ENCODE results near the gene HAUS2.
"Not testable (repeated sequence)": the region's sequence is repeated elsewhere in the genome, so short reads cannot be mapped to it uniquely, and the experiment has no call there.

The HAUS2 gene

DNA sequence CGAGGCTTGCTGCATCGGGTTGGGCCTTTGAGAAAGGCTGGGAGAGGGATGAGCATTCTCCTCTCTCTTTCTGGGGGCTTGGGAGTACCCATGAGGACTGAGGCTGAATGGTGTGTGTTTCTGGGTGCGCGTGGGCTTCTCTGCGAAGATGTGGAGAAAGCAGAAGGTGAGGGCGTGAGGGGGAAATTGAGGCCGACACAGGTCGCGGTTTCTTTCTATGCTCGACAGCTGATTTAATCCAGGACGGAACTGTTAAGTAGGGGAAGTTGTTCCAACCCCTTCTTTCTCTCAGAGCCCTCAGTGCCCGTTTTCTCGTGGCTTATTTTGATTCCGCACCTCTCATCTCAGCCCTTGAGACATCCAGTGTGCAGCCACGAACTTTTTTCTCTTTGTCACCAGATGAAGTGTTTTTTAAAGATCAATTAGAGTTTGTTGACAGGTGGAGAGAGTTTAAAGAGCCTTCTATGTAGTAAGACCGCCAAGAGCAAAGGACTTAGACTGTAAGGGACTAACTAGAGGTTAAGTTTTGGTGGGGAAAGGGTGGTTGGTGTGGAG is 27.5 kb downstream of the HAUS2 start:
- no peak for DNase-seq (ENCODE audit: low read depth in 3 of 3)

DNA sequence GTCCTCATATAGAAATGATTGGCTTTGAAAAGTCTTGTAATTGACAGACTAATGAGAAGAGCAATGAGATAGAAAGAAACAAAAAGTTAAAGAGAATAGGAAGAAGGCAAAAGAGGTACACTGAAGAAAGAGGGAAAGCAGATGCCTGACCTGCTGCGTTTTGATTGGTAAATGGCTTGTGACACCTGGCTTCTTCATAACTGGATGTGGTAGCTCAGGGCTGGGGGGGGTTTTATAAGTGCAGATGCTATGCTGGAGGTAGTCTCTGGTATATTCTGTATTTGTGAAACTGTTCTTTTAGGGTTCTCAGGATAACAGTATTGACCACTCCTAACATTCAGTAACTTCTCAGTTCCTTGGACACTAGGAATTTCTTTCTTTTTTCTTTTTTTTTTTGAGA is 28.1 kb downstream of the HAUS2 start:
- no peak for DNase-seq (ENCODE audit: low read depth in 3 of 3)

DNA sequence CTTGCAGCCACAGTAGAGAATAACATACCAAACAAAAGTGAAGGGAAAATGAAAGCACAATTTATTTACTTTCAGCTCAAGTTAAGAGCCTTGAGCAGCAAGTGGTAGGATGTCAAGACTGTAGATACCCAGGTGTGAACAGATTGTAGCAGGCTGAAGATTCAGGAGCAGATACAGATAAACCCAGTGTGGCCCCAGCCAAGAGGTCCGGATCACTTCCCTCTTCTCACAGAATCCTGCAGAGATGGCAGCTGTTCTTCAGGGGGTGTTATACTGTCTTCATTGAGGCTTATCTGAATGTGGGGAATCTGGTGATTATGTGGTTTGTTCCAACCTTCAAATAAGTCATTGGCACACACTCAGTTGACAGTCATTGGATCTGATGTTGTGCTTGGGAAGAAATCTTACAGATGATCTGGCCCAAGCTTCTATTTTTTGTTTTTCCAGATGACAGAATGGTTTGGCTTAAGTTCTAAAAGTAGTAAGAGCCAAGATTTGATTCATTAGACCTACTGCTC is 28.9 kb downstream of the HAUS2 start:
- no peak for DNase-seq (ENCODE audit: low read depth in 3 of 3)

DNA sequence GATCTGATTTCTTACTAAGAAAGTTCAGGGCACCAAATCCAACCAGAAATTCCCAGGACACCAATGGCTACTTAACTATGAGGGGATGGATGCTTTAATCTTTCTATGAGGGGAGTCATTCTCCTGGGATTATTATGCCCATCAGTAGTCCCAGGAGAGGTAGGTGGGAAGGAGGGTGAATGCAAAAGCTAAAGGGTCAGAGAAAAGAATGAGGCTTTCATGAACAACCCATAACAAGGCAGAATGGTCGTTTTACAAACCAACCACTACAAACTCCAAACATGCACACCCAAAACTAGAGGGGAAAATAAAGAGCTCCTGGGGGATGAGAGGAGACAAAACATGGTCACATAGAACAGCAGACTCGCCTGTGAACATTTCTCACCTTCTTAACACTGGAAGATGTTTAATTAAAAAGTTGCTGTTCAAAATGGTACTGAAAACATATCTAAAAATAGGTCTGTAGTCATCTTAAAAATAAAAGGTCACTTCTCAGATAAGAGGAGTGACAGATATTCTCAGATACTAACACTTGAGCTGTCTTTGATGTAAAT is 30.4 kb downstream of the HAUS2 start:
- DNase-seq (ENCODE audit: low read depth in 3 of 3) = no peak

DNA sequence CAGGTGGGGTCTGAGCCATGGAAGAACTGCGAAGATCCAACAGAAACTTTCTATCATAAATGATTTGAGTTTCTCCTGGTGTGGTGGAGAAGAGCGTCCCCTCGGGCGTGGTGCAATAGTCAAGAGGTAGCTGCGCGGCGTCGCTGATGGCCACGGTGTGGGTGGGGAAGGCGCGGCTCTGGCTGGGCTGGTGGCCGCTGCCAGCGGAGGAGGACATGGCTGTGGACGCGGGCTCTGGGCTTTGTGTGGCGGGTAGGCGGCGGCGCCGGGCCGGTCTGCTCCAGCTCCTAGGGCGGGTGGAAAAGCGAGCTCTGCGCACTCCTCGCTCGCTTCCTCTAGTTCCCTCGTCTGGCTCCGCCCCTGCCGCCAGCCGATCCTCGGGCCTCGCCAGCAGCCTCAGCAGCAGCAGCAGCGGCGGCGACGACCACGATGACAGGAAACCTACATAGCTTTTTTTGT is 32.7 kb downstream of the HAUS2 start:
- peak; percentile 56 to 80 (median 62) for DNase-seq (ENCODE audit: low read depth in 3 of 3)

DNA sequence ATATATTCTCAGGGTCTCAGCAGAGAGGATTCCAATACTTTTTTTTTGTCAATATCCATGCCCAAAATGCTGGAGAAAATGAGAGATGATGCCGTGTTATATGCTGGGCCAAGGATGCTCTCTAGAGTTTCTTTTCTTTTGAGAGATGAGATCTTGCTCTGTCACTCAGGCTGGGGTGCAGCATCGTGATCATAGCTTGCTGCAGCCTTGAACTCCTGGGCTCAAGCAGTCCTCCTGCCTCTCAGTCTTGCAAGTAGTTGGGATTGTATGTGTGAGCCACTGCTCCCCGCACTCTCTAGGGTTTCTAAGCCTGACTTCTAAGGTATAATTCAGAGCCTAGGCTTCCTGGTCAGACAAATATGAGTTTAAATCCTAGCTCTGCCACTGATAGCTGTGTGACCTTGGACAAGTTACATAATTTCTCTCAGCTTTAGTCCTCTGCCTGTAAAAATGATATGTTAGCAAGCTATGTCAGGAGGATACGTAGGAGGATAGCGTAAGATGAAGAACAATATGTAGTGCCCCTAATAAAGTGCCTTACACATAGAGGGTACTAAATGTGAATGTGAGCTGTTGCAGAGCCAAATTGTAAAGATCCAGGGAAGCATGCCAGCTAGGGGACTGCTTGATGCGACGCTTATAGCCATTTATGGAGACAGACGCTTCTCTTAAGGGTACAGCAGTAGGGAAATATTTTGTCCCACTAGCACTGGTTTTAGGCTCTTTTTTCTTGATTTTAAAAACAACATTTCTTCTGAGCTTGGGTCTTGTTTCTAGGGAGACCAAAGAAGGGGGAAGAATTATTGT is 34.1 kb downstream of the HAUS2 start:
- DNase-seq (ENCODE audit: low read depth in 3 of 3) = no peak

DNA sequence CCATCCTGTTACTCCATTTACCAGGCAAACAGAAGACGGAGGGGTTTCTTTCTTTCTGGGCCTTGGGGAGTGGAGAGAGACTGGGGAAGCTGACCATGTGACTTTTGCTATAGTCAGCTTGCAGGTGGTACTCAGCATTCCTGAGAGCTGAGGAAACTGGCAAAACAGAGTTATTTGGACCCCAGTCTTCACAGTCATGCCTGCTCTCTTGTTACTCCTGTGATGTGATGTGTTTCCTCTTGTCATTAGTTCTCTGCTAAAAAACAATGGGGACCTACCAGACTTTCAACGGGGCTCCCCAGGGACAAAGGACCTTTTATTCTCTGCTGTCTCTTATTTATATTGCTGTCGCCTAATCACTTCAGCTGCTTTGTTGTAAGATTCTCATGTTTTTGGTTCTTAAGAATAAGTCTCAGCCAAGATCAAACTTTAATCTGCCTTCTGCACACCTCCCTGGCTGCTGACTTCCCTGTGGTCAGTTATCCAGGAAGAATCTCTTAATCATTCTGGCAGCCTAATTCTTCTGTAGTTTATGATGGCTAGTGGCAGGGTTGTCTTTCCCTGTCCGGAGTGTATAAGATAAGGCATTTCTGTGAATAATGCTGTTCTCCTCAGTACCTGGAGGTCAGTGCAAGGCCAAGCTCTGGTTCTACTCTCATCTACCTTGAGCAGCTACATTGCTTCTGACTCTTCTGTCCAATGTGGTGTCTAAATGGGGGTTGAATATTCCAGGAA is 35.6 kb downstream of the HAUS2 start:
- DNase-seq (ENCODE audit: low read depth in 3 of 3) = no peak

DNA sequence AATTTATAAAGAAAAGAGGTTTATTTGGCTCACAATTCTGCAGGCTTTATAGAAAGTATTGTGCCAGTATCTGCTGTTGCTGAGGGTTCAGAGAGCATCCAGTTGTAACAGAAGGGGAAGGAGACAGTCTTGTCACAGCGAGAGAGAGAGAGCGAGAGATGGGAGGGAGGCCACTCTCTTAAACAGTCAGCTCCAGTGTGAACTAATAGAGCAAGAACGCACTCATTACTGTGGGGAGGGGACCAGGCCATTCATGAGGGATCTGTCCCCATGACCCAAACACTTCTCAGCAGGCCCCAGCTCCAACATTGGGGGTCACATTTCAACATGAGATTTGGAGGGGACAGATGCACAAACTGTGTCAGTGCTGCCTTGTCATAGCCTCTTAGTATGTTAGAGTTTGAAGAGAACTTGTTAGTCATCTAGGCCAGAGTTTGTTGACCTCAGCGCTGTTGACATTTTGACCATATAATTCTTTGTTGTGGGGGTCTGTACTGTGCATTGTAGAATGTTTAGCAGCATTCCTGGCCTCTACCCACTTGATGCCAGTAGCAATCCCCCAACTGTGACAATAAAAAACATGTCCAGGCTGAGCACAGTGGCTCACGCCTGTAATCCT is 42.1 kb downstream of the HAUS2 start:
- DNase-seq (ENCODE audit: low read depth in 3 of 3) = no peak

DNA sequence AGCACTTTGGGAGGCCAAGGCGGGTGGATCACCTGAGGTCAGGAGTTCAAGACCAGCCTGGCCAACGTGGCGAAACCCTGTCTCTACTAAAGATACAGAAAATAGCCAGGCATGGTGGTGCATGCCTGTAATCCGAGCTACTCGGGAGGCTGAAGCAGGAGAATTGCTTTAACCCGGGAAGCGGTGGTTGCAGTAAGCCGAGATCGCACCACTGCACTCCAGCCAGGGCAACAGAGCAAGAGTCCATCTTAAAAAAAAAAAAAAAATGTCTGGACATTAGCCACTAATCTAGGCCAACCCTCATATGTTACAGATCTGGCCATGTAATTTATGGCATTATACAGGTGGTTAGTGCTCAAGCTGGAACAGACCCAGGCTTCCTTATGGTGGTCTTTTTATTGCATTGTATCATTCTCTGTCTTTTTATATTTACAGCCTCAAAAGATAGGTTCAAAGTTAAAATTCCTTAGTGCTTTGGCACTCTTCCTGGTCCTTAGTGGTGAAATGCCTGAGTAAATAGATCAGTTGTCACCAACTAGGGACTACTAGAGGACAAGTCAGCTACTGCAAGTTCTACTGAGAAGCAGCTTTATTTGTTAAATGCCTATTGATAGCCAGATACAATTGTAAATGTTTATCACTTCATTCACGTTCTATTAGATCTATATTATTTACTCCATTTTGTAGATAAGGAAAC is 42.7 kb downstream of the HAUS2 start:
- DNase-seq (ENCODE audit: low read depth in 3 of 3) = no peak

DNA sequence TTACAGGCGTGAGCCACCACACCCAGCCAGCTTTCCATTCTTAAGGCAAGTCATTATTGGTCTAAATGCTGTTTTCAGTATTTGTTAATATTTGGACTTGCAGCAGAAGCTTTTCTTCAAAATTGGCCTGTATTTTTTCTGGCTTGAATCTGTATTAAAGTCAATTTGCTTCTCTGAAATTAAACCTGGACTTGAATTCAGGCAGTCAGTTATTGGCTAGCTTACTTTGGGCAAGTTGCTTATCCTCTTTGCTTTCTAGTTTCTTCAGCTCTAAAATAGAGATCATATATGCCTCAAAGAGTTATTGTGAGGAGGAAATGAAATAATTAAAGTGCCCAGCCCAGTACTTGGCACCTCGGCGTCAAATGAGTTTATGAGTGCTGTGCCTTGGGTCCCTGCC is 44.1 kb downstream of the HAUS2 start:
- no peak for DNase-seq (ENCODE audit: low read depth in 3 of 3)

DNA sequence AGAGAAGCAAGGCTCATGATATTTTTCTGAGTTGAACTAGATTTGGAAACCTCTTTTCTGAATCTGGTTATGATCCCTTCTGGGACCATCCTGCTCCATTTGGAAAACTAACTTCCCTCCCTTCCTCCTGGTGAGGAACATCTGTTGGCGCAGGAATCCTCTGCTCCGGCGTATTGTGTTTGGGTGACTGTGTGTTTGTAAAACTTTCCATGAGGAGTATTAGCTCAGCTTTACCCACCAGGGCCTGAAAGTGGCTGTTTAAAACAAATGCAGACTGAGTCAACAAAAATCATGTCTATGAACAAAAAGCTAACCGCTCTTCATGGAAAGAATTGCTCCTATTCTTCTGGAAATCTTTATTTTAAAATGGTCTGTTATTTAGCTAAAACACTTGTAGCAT is 44.5 kb downstream of the HAUS2 start:
- DNase-seq (ENCODE audit: low read depth in 3 of 3) = no peak

DNA sequence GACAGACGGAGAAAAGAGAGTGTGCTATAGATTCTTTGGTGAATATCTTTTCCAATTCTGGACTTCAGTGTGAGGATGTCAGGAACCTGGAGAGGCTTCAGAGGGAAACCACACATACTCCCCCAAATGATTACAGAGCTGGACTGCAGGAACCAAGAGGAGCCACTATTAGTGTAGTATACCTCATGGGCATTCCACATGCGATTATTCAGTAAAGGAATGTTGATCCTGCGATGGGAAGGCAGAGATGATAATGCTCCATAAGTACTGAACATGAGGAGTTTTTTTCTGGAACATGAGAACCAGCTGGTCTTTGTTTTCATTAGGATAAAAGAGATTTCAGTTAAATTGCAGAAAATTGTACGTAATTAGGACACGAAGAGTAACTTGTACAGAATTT is 45.5 kb downstream of the HAUS2 start:
- DNase-seq (ENCODE audit: low read depth in 3 of 3) = no peak

DNA sequence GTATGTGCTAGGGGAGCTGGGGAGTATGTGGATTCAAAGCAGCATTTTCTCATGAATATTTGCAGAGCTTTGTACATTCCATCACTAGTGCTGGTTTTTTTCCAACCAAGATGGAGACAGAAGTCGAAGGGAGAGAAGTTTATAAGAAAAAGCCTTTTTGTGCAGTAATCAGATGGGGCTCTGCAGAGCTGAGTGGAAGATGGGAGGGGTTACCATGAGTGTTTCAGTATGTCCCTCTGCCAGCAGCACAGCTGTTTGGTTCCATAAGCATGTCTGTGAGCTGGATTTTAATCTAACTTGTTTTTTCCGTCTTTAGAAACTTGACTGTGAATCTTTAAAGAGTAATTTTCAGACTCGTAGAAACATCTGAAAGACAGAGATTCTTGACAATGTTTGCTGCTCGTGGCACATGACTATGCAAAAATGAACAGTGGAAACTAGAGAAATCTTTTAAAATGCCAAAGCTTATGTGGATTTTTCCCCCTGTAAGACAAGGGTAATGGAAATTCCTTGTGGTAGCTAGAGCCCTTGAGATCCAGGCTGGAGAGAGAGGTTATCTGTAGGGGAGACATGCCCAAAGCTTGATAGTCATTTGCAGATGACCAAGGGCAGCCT is 47.1 kb downstream of the HAUS2 start:
- no peak for DNase-seq (ENCODE audit: low read depth in 3 of 3)

DNA sequence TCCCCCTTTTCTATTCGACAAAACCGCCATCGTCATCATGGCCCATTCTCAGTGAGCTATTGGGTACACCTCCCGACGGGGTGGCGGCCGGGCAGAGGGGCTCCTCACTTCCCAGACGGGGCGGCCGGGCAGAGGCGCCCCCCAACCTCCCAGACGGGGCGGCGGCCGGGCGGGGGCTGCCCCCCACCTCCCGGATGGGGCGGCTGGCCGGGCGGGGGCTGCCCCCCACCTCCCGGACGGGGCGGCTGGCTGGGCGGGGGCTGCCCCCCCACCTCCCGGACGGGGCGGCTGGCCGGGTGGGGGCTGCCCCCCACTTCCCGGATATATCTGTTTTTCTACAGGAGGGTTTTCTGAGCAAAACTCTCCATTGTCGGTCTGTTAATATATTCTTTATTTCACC is 52.7 kb downstream of the HAUS2 start:
- DNase-seq (ENCODE audit: low read depth in 3 of 3) = not testable (repeated sequence)

DNA sequence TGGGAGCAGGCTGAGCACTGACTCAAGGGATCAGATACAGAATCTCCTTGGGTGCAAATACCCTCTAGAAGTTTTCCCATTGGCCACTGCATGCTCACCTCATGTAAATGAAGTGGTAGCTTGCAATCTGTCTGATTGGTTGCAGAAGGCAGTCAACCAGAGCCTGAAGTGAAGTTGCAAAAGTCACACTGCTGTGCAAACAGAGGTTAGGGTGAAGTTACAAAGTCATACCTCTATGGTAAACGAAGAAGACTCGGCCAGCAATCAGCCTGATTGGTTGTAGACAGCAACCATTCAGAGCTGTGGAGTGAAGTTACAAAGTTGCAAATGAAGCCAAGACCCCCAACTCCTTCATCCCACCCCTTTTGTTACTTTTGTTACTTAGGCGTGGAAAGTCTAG is 53.9 kb downstream of the HAUS2 start:
- DNase-seq (ENCODE audit: low read depth in 3 of 3) = no peak

DNA sequence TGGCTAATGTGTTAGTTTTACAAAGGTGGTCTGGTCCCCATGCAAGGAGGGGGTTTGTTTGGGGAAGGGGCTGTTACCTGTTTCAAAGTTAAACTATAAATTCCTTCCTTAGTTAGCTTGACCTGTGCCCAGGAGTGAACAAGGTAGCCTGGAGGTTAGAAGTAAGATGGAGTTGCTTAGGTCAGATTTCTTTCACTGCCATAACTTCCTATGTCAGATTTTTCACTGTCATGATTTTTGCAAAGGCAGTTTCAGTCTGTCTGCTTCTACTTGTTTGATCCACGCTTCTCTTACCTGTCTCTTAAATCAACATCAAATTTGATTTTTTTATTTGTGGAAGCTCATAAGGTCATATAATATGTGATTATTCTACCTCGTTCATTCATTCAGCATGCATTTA is 55.3 kb downstream of the HAUS2 start:
- no peak for DNase-seq (ENCODE audit: low read depth in 3 of 3)

DNA sequence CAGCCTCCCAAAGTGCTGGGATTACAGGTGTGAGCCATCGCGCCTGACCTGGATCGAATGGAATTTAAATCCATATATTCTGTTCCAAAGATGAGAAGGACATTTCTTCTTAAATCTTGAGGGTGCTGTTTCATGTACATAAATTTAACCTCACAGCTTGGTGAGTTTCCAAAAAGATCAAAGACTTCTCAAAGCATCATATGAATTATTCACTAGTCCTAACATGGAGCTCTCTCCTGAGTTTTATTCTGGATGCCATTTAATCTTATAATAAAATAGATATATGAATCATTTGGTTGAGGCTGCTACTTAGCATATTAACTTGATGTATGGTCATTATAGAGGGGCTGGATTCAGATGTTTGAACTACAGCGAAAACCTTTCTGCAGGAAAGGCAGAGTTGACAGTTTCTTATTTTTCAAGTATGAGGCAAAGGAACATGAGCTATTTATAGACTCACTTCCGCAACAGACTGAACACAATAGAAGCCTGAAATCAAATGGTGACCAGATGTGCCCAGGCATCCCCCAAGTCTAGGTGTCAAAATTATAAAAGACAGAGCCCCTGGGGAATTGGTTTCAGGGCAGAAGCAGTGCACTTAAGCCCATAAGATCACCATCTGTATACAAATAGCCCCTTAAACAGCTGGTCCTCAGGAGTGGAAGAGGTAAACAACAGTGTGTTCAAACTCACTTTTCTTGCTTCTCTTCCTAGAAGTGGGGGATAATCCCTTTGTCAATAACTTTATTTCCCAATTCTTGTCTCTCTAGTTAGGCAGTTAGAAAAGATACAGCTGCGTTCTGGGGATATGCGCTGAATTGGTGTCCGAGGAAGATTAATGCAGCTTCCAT is 56.5 kb downstream of the HAUS2 start:
- DNase-seq (ENCODE audit: low read depth in 3 of 3) = no peak

DNA sequence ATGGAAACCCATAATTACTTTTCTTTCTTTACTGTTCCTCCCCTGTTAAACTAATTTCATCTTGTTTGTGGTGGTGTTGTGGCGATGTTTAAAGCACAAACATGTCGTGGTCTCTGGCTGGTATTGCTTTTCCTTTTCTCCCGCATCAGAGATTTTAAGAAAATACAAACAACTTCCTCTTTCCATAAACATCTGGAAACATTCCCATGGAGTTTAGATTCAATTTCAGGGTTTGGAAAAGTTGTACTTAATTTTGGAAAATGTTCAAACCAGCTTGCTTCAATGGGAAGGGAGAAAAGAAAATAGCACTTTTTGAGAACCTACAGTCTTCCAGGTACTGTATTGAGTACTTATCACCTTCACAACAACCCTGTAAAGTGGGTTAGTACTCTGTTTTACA is 57.2 kb downstream of the HAUS2 start:
- no peak for DNase-seq (ENCODE audit: low read depth in 3 of 3)

DNA sequence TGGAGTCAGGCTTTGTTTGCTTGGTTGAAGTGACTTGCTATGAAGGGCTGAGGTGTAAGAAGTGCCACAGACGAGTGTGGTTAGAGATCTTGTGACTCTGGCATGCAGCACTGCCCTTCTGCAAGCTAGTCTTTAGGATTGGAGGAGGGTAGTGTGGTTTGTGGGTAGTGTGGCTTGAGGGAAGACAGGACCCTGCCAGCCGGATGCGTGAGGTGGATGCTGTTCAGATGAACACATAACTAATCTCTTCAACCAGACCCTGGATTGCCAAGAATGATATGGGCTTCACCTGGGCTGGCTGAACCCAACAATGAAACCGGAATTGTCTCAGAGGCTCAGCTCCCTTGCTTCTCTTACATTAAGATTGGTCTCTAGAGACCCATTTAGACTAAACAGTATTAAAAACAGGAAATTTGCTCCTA is 59.5 kb downstream of the HAUS2 start:
- DNase-seq (ENCODE audit: low read depth in 3 of 3) = no peak
